G401 (cell line): ENCODE results near the gene ETS2. TPM values are rescaled to one million over a fixed set of nuclear protein-coding genes. Genes with fewer than 3 reads are reported as not detected.
A peak's percentile ranks its signal among the peaks of the same experiment; 100 is the strongest.

Experiments used
- DNase-seq: peaks from one replicate; pipeline ENCODE4 v3.0.0-alpha.2; 2015; ENCODE audit warnings: low spot score
- in situ Hi-C: cut with HindIII; loops from 2 replicates; pipeline ENCODE4 v1.10.0; 2016; ENCODE audit warnings: low sequenced_read_pairs, mixed read lengths
- total RNA-seq: library from RNA; depleted of rRNA; stranded (reverse); fragments of >200 nt; shearing (Covaris generic); gene quantifications from 2 replicates; pipeline ENCODE4 v1.2.3, GENCODE V29; 2014

The ETS2 gene
- total RNA-seq, 1 experiment from 2014 or later = 1.8 TPM

- DNase-seq = no peak
- in situ Hi-C loops = no loop called here
These were observed 7.2 kb upstream of the ETS2 start for GRCh38 chr21:38798481-38798882.

DNA sequence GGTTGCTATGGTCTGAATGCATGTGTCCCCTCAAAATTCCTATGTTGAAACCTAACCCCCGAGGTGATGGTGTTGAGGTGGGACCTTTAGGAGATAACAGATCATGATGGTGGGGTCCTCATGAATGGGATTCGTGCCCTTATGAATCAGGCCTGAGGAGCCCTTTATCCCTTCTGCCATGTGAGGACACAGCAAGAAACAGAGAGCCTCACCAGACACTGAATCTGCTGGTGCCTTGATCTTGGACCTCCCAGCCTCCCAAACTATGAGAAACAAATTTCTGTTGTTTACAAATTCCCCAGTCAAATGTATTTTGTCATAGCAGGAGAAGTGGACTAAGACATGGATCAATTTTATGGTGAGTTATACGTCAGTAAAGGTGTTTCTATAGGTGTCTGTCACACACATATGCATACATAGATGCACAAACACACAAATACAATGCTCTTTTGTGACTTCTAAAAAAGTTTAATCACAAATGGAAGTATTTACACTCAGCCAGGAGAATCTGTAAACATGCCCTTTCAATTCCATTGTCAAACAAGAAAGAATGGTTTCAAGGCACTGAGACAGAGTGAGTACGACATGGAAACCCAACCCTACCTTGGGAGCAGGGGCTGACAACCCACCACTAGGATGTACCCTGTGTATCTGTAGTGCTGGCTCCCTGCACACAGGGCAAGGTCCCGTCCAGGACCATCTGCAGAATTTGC is 5.5 kb upstream of the ETS2 start:
- in situ Hi-C loops = no loop called here
- no peak for DNase-seq

DNA sequence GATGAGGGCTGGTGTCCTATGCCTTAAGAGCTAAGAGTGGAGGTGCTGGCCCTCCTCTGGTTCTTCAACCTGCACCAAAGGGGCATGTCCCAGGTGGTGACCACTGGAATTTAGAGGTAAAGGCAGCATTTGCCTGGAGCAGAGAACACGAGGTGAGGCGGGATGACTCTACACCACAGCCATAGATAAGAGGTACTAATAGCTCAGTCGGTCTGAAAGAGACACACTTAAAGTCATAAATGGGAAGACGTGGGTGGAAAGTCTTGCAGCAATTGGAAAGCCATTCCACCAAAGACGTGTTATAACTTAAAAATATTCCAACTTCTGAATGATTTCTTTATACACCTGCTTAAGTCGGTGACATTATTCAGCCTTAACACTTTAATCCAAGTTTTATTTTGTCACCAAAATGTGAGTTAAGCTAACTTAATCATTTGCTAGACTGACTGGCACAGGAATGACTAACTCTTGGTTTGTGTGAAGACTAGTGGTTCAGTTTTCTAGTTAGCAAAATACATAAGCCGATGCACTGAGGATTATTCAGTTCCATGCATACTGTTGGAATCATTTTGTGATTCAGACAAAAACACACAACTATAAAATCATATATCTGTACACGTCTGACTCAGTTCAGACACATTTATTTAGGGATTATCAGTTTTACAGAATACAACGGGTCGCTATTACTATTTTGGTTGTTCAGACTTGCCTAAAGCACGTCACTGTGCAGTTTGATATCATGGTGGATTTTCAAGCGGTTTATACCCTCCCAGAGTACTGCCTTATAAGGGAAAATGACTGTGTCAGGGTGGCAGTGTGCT is 4.6 kb upstream of the ETS2 start:
- no peak for DNase-seq
- in situ Hi-C loops = no loop called here

- in situ Hi-C loops = no loop called here
- no peak for DNase-seq
These were observed 3.4 kb upstream of the ETS2 start for GRCh38 chr21:38802050-38803026.

DNA sequence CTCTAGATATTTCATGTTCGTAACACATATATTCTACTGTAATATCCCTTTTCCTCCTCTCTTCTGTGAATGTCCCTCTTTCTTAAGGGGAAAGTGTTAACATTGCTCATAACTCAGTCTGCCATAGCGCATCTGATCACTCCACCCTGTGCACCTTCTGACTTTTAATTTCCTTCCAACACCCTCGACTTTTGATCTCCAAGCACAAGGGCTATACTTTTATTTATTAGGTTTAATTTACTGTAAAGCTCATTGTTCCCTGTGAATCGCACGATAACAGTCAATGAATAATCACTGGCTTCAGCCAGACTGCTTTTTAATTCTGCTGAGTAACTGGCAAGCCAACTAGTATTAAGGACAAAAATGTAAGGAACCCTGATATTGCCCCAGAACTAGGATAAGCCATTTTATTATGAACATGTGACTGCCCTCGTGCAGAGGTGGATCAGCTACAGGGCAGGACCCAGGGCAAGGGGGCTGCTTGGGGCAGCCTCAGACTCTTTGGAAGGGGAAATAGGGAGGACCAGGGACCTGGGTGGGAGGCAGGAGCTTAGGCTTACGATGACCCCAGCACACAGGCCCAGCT is 2.6 kb upstream of the ETS2 start:
- DNase-seq = no peak
- in situ Hi-C loops = no loop called here

DNA sequence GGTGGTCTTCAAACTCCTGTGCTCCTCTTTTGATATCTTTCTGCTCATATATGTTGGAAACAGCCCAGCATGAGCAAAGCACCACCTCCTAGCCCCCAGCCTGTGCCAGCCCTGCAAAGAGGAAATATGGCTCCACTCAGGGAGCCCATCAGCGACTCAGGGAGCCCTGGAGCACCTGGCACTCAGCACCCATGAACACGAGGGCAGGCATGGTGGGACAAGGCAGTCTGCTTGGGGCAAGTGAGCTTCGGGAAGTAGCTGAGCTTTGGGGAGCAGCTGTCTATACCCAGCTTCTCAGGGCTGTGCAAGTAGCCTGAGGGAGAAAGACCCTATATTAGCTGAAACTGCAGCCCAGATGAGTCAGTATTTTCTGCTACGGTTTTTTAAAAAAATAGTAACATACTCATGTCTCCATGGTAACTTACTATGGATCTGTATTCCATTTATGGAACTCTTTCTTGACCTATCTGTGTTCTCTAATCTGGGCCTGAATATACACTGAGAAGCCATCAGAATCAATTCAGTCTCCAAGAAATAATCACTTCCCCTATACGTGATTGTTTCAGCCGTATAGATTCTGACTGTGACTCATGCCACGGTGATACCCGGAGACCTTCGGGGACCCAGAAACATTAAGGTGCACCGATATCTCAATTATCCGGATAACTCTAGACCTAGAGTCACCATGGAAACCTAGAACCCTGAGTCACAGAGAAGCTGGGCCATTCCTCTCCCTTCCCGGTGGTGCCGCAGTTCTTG is 1.5 kb upstream of the ETS2 start:
- in situ Hi-C loops = no loop called here
- no peak for DNase-seq

GRCh38 chr21:38804789-38805327 is 871 bp upstream of the ETS2 start:
- in situ Hi-C loops = no loop called here
- DNase-seq = peak; percentile 56

GRCh38 chr21:38806153-38806941 is 618 bp downstream of the ETS2 start:
- in situ Hi-C loops = no loop called here
- DNase-seq = peak; percentile 35

DNA sequence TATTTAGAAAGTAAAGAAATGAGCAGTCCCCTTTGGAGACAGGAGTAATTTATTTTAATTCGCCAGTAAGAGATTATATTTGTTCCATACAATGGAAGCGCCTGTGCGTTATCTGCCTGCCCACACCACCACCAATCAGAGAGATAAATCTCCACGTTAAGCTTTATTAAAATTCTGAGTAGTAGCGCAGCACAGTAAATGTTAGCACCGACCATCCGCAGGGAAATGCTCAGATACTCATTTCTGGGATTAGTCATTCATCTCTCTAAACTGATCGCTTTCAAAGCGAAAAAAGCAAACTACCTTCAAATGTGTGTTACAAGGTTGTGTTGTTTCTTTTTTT is 1.2 kb downstream of the ETS2 start:
- in situ Hi-C loops = no loop called here

GRCh38 chr21:38807441-38807871 is 1.7 kb downstream of the ETS2 start:
- in situ Hi-C loops = no loop called here
- DNase-seq = peak; percentile 37

More for the DNA sequence above, 1.2 kb downstream of the ETS2 start:
- DNase-seq = no peak

GRCh38 chr21:38807986-38808385 is 2.3 kb downstream of the ETS2 start:
- DNase-seq = no peak
- in situ Hi-C loops = no loop called here

DNA sequence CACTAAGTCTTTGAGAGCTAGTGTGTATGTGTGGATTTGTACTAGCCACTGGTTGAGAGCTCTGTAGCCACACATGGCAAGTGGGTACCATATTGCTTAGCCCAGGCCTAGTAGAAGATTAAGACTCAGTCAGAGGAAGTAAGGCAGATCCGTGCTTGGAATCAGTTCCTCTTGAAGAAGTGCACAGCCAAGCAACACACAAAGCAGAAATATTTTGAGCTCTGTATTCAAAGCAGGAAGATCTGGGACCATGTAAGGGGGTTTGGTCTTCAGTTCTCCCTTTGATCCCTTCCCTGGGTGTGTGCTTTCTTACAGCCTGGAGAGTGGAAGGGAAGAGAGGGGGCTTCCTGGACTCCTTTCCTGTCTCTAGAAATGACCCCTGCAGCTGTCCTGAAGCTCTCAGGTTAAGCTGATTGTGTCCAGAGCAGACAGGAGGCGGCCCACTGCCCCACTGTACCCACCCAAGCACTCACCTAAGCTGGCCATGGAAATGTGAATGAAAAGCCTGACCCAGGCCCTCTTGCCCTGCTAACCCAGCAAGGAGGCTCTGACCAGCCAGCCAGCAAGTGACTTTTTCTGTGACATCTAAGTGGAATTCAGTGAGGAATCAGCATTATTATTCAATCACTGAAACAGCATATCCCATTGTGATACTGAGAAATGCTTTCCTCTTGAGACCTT is 3.6 kb downstream of the ETS2 start:
- DNase-seq = no peak
- in situ Hi-C loops = no loop called here

- DNase-seq = no peak
- in situ Hi-C loops = no loop called here
These were observed 4.5 kb downstream of the ETS2 start for GRCh38 chr21:38810034-38810825.

GRCh38 chr21:38810826-38811164 is 5.1 kb downstream of the ETS2 start:
- in situ Hi-C loops = no loop called here
- DNase-seq = no peak

DNA sequence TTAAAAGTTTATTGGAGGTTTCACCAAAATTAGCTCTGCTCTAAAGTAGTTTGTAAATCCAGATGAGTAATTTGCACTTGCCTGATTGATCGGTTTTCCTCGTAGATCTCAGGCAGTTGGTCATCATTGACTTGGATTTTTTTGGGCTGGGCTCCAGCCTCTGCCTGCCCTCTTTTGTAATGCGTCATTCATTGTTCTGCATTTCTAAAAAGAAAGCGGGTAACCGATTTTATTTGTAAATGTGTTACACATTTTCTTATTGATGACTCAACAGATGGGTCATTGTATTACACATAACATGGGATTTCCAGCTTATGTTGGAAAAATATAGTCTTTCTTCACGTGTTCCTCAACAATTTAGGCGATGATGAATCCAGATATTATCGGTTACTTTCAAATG is 5.5 kb downstream of the ETS2 start:
- in situ Hi-C loops = no loop called here
- no peak for DNase-seq

DNA sequence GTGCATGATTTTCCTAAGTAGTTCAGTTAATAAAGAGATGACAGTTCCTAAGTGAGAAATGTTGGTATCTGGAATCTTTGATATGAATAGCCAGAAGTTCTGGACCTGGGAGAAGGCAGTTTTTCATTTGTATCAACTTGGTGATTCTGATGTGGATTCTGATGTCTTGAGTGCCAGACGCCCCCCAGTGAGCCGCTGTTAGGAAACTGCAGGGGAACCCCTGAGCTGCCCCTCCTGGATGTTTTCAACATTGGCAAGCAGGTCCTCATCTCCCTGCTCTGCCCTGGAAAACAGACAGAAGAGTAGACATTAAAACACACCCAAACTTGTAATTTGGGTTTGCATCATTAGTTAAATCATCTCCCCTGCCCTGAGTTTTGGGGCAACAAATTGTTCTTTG is 7.4 kb downstream of the ETS2 start:
- DNase-seq = no peak
- in situ Hi-C loops = no loop called here
